ENCODE results near the gene PTP4A1. TPM values are rescaled to one million over a fixed set of nuclear protein-coding genes. Genes with fewer than 3 reads are reported as not detected.
"Not testable (repeated sequence)": the region's sequence is repeated elsewhere in the genome, so short reads cannot be mapped to it uniquely, and the experiment has no call there.

PTP4A1 gene
- total RNA-seq, 1 donor from 2014 or later, result 40.2 TPM

GRCh38 chr6:63582579-63583231, 10.4 kb downstream of the PTP4A1 start:
- DNase-seq (ENCODE audit: low read depth, low spot score), result no peak

GRCh38 chr6:63584125-63584514, 11.8 kb downstream of the PTP4A1 start:
- DNase-seq (ENCODE audit: low read depth, low spot score), result no peak

- no peak for DNase-seq (ENCODE audit: low read depth, low spot score)
These were observed 12.3 kb downstream of the PTP4A1 start for GRCh38 chr6:63584566-63584965.

- not testable (repeated sequence) for DNase-seq (ENCODE audit: low read depth, low spot score)
These were observed 13.4 kb downstream of the PTP4A1 start for GRCh38 chr6:63585652-63586051.

GRCh38 chr6:63589952-63590411, 17.7 kb downstream of the PTP4A1 start:
- no peak for DNase-seq (ENCODE audit: low read depth, low spot score)

- no peak for DNase-seq (ENCODE audit: low read depth, low spot score)
These were observed 20.6 kb downstream of the PTP4A1 start for GRCh38 chr6:63592886-63593285.

- no peak for DNase-seq (ENCODE audit: low read depth, low spot score)
These were observed 25.1 kb downstream of the PTP4A1 start for GRCh38 chr6:63597141-63598048.

GRCh38 chr6:63598049-63599036, 26.1 kb downstream of the PTP4A1 start:
- DNase-seq (ENCODE audit: low read depth, low spot score), result no peak

- DNase-seq (ENCODE audit: low read depth, low spot score), result no peak
These were observed 27.0 kb downstream of the PTP4A1 start for GRCh38 chr6:63599243-63599642.

GRCh38 chr6:63600136-63600535, 27.9 kb downstream of the PTP4A1 start:
- no peak for DNase-seq (ENCODE audit: low read depth, low spot score)

GRCh38 chr6:63609231-63609630, 37.0 kb downstream of the PTP4A1 start:
- no peak for DNase-seq (ENCODE audit: low read depth, low spot score)

- no peak for DNase-seq (ENCODE audit: low read depth, low spot score)
These were observed 38.7 kb downstream of the PTP4A1 start for GRCh38 chr6:63610944-63611343.

GRCh38 chr6:63611560-63611959, 39.3 kb downstream of the PTP4A1 start:
- DNase-seq (ENCODE audit: low read depth, low spot score), result no peak

- DNase-seq (ENCODE audit: low read depth, low spot score), result no peak
These were observed 43.3 kb downstream of the PTP4A1 start for GRCh38 chr6:63615590-63615989.

Other genes starting within 250 kb of the PTP4A1 start
- gene PHF3, start 63.3 kb downstream of the PTP4A1 start, total RNA-seq, result 39.2 and 53.1 TPM in 2 replicates

All from pulmonary artery endothelial cell (primary cell).